ENCODE results near the gene DDX31.
"Not testable (repeated sequence)": the region's sequence is repeated elsewhere in the genome, so short reads cannot be mapped to it uniquely, and the experiment has no call there.

DDX31 gene

GRCh38 chr9:132669698-132670456, at the start of gene DDX31:
Gene DDX31 (minus strand): TSS chr9:132669983. CDS start chr9:132669934, 49 bp downstream.
- peak; percentile 62 for DNase-seq

GRCh38 chr9:132718381-132718928, 48.7 kb upstream of the DDX31 start:
- not testable (repeated sequence) for DNase-seq

- DNase-seq: no peak
These were observed 47.7 kb upstream of the DDX31 start for GRCh38 chr9:132717326-132717945.

- DNase-seq: no peak
These were observed 46.2 kb upstream of the DDX31 start for GRCh38 chr9:132716007-132716406.

GRCh38 chr9:132712753-132713152, 43.0 kb upstream of the DDX31 start:
- DNase-seq: no peak

GRCh38 chr9:132711846-132712245, 42.1 kb upstream of the DDX31 start:
- DNase-seq: no peak

GRCh38 chr9:132711152-132711551, 41.4 kb upstream of the DDX31 start:
- not testable (repeated sequence) for DNase-seq

GRCh38 chr9:132710333-132710732, 40.5 kb upstream of the DDX31 start:
- DNase-seq: no peak

GRCh38 chr9:132708769-132709430, 39.1 kb upstream of the DDX31 start:
- no peak for DNase-seq

- no peak for DNase-seq
These were observed 38.5 kb upstream of the DDX31 start for GRCh38 chr9:132708239-132708638.

- no peak for DNase-seq
These were observed 33.6 kb upstream of the DDX31 start for GRCh38 chr9:132703336-132703735.

- no peak for DNase-seq
These were observed 32.5 kb upstream of the DDX31 start for GRCh38 chr9:132702254-132702653.

- no peak for DNase-seq
These were observed 30.2 kb upstream of the DDX31 start for GRCh38 chr9:132699956-132700355.

GRCh38 chr9:132698989-132699388, 29.2 kb upstream of the DDX31 start:
- no peak for DNase-seq

- no peak for DNase-seq
These were observed 27.4 kb upstream of the DDX31 start for GRCh38 chr9:132697230-132697629.

- DNase-seq: no peak
These were observed 24.4 kb upstream of the DDX31 start for GRCh38 chr9:132694144-132694543.

- no peak for DNase-seq
These were observed 20.9 kb upstream of the DDX31 start for GRCh38 chr9:132690696-132691095.

- no peak for DNase-seq
These were observed 14.1 kb upstream of the DDX31 start for GRCh38 chr9:132683873-132684272.

GRCh38 chr9:132681561-132681960, 11.8 kb upstream of the DDX31 start:
- no peak for DNase-seq

- DNase-seq: no peak
These were observed 10.3 kb upstream of the DDX31 start for GRCh38 chr9:132679946-132680625.

GRCh38 chr9:132677976-132678375, 8.2 kb upstream of the DDX31 start:
- DNase-seq: no peak

GRCh38 chr9:132674485-132674884, 4.7 kb upstream of the DDX31 start:
- DNase-seq: no peak

- no peak for DNase-seq
These were observed 3.6 kb upstream of the DDX31 start for GRCh38 chr9:132673355-132673754.

Measured in NCI-H2029 (cell line).